GM12878 (cell line): Measurements from ENCODE around the gene NFIX. TPM values are rescaled to one million over a fixed set of nuclear protein-coding genes. Genes with fewer than 3 reads are reported as not detected.

Experiments
- ATAC-seq: fragments of 200-7000 bp; cut with Tn5 transposase; 3 replicates; pipeline ENCODE4 v1.9.1; 2020; ENCODE audit warnings: mild to moderate bottlenecking, moderate library complexity
- BruUV-seq: library from RNA; stranded (reverse); fragments of 400-500 nt; replicated peaks from 2 replicates; lab custom pipeline; 2021; lab: Mats Ljungman, UMichigan
- CTCF ChIA-PET: fragments of 300-600 bp; sonication (Branson Sonifier 250); formaldehyde crosslinking; extraction: SDS; loops from one replicate; lab custom pipeline; 2021; ENCODE audit warnings: inconsistent platforms; lab: Yijun Ruan, JAX
- POLR2A ChIA-PET: fragments of 350-600 bp; formaldehyde crosslinking; extraction: SDS; loops from one replicate; lab custom pipeline; 2021; ENCODE audit warnings: inconsistent platforms; lab: Charles Lee
- RAD21 ChIA-PET: fragments of 300-600 bp; sonication (Branson Sonifier 250); formaldehyde crosslinking; loops from one replicate; lab custom pipeline; 2023; ENCODE audit warnings: antibody characterized with exemption; ENCODE audit not compliant: unreplicated experiment; lab: Charles Lee
- SMC1A ChIA-PET: fragments of 300-600 bp; sonication (Branson Sonifier 250); formaldehyde crosslinking; loops from one replicate; lab custom pipeline; 2023; ENCODE audit not compliant: unreplicated experiment, uncharacterized antibody; lab: Charles Lee
- DNase-seq: peaks from one replicate; pipeline ENCODE4 v3.0.0-alpha.2; 2011; ENCODE audit warnings: low read depth, low spot score
- FAIRE-seq: peaks from 3 replicates; lab custom pipeline; 2011; peaks lifted over from hg19 to GRCh38; lab: Jason Lieb, UNC
- H2AFZ ChIP-seq: 2 replicates; pipeline ENCODE4 v1.6.0; 2011; ENCODE audit warnings: low read depth, low read length, control low read depth; ENCODE audit not compliant: control insufficient read depth
- H3K27ac ChIP-seq: 2 replicates; pipeline ENCODE4 v1.5.1; 2011; ENCODE audit warnings: control low read depth; ENCODE audit not compliant: control insufficient read depth, insufficient read depth
- H3K27me3 ChIP-seq, 2 experiments: replicated peaks in 1 of 2; 2 replicates each; pipeline versions ENCODE4 v1.6.0 to v1.6.1; 2011; ENCODE audit warnings: low read length in 1 of 2; ENCODE audit not compliant: control insufficient read depth in 2 of 2, insufficient read depth in 2 of 2
- H3K36me3 ChIP-seq, 2 experiments: 2 replicates each; pipeline ENCODE4 v1.5.1; 2011; ENCODE audit warnings: low read length in 1 of 2; ENCODE audit not compliant: control insufficient read depth in 2 of 2, insufficient read depth in 2 of 2
- H3K4me1 ChIP-seq: 2 replicates; pipeline ENCODE4 v1.6.1; 2011; ENCODE audit warnings: mild to moderate bottlenecking, low read length, moderate library complexity, mixed read lengths; ENCODE audit not compliant: control insufficient read depth, insufficient read depth
- H3K4me2 ChIP-seq: 2 replicates; pipeline ENCODE4 v1.6.0; 2011; ENCODE audit warnings: control low read depth; ENCODE audit not compliant: control insufficient read depth, insufficient read depth
- H3K4me3 ChIP-seq: fragments of 200-600 bp; sonication (generic); 2 replicates; pipeline ENCODE4 v1.5.1; 2016
- H3K79me2 ChIP-seq: 2 replicates; pipeline ENCODE4 v1.6.0; 2011; ENCODE audit warnings: low read length; ENCODE audit not compliant: control insufficient read depth, insufficient read depth
- H3K9ac ChIP-seq: 2 replicates; pipeline ENCODE4 v1.8.0; 2011; ENCODE audit warnings: low read length, control low read depth, mixed read lengths; ENCODE audit not compliant: control insufficient read depth, insufficient read depth
- H3K9me3 ChIP-seq: replicated peaks from 3 replicates; pipeline ENCODE4 v1.5.1; 2011; ENCODE audit warnings: mild to moderate bottlenecking, low read length; ENCODE audit not compliant: control insufficient read depth, insufficient read depth
- H4K20me1 ChIP-seq: 2 replicates; pipeline ENCODE4 v1.6.0; 2011; ENCODE audit not compliant: control insufficient read depth, insufficient read depth
- E2F8 ChIP-seq: fragments of 450-650 bp; IDR thresholded peaks from 2 replicates; pipeline ENCODE4 v1.6.1; 2018; ENCODE audit warnings: mild to moderate bottlenecking, low read depth, moderate library complexity; ENCODE audit not compliant: partially characterized antibody
- HDAC2 ChIP-seq: fragments of 200-600 bp; sonication (generic); IDR thresholded peaks from 2 replicates; pipeline ENCODE4 v1.6.1; 2017
- KAT2A ChIP-seq: conservative IDR thresholded peaks from 2 replicates; pipeline ENCODE4 v1.6.1; 2011; ENCODE audit warnings: low read depth, low read length; ENCODE audit not compliant: control insufficient read depth
- KDM1A ChIP-seq: fragments of 200-600 bp; sonication (generic); IDR thresholded peaks from 2 replicates; pipeline ENCODE4 v1.6.1; 2016; ENCODE audit warnings: borderline replicate concordance
- MXI1 ChIP-seq: fragments of 150-350 bp; IDR thresholded peaks from 2 replicates; pipeline ENCODE4 v1.6.1; 2011; ENCODE audit warnings: low read depth, mild to moderate bottlenecking, inconsistent platforms, low read length, improper control_type of control experiment
- NFIC ChIP-seq: IDR thresholded peaks from 2 replicates; pipeline ENCODE4 v1.6.1; 2012; ENCODE audit warnings: low read depth, mild to moderate bottlenecking, inconsistent platforms, low read length, moderate library complexity
- NFXL1 ChIP-seq: fragments of 450-650 bp; IDR thresholded peaks from 2 replicates; pipeline ENCODE4 v1.6.1; 2017; ENCODE audit warnings: antibody characterized with exemption, mild to moderate bottlenecking, borderline replicate concordance
- ZNF207 ChIP-seq: fragments of 450-650 bp; IDR thresholded peaks from 2 replicates; pipeline ENCODE4 v1.6.1; 2014; ENCODE audit warnings: antibody characterized with exemption, mild to moderate bottlenecking, borderline replicate concordance
- ZNF592 ChIP-seq: fragments of 450-650 bp; IDR thresholded peaks from 2 replicates; pipeline ENCODE4 v1.6.1; 2017; ENCODE audit warnings: mild to moderate bottlenecking, moderate library complexity
- ZNF687 ChIP-seq: fragments of 450-650 bp; IDR thresholded peaks from 2 replicates; pipeline ENCODE4 v1.6.1; 2017; ENCODE audit warnings: mild to moderate bottlenecking, moderate library complexity
- ZZZ3 ChIP-seq: IDR thresholded peaks from 2 replicates; pipeline ENCODE4 v1.6.1; 2011; ENCODE audit warnings: low read depth; ENCODE audit not compliant: control insufficient read depth, insufficient read length
- WGBS: methylation state at CpG from one replicate; pipeline ENCODE4 v1.1.6; 2016; ENCODE audit warnings: low lambda C conversion rate; ENCODE audit not compliant: insufficient replicate concordance, insufficient coverage; ENCODE audit errors: missing lambda C conversion rate; 5-methylcytosine and 5-hydroxymethylcytosine counted together
- in situ Hi-C: fragments of 300-500 bp; cut with MboI; formaldehyde crosslinking; loops from 9 replicates; pipeline ENCODE4 v1.14.3; 2018; ENCODE audit warnings: mixed read lengths
- intact Hi-C: fragments of 100-400 bp; cut with micrococcal nuclease; formaldehyde crosslinking; loops from one replicate; pipeline ENCODE4 v1.14.2; 2022; ENCODE audit not compliant: unreplicated experiment
- polyA plus RNA-seq, 11 experiments: library from polyadenylated mRNA; depleted of rRNA in 4 of 11; unstranded in 6 of 11; stranded (reverse) in 5 of 11; fragments of >200 nt; fragmentation: Nextera tagmentation in 4 of 11; fragmentation: Illumina TruSeq in 1 of 11; extraction: Ambion mirVana in 4 of 11; extraction: Trizol in 1 of 11; gene quantifications; 1 replicate in 1 of 11; 2 replicates in 10 of 11; pipeline versions ENCODE4 v1.2.1 to v1.2.3, GENCODE V29; 2011 to 2016; ENCODE audit warnings: inconsistent platforms in 2 of 11, missing spikeins in 2 of 11, low read depth in 1 of 11
- total RNA-seq, 4 experiments: library from RNA; depleted of rRNA in 3 of 4; stranded (reverse); fragments of >200 nt in 3 of 4; fragmentation: Illumina TruSeq in 1 of 4; extraction: Trizol in 1 of 4; gene quantifications; 2 replicates each; pipeline versions ENCODE4 v1.2.1 to v1.2.3, GENCODE V29; 2013 to 2021
- TF ChIP-seq, protein P1 (sequence below): fragments of 450-650 bp; IDR thresholded peaks from 2 replicates; pipeline ENCODE4 v1.6.1; 2014; ENCODE audit warnings: mild to moderate bottlenecking

The NFIX gene
- total and polyA plus RNA-seq, 10 of the 15 experiments (the other 5 are each of a cell fraction or from before 2014, with no cell fraction given), result 0.02 to 2.2 (median 0.28) TPM

DNA sequence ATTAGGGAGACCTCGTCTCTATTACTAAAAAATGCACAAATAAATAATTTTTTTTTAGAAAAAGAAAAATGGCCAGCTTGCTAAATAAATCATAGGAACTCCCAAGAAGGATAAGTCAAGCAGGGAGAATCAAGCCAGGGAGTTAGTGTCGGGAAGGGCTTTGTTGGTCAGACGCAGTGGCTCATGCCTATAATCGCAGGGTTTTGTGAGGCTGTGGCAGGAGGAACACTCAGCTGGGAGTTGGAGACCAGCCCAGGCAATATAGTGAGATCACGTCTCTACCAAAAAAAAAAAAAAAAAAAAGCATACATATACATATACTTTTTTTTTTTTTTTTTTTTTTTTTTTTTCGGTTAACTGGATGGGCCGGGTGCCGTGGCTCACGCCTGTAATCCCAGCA, 131.8 kb downstream of the NFIX start:
- Histone ChIP-seq H3K36me3 (peaks cover 0 to 5% of the 10 kb centered on the region in 2 experiments), H3K4me1 (no peaks in the 10 kb centered on the region; the same call in 1 of the 2 replicates), H2AFZ (no peak overlapping the region), H3K9ac (no peak overlapping the region), H3K79me2 (peaks cover 31% of the 10 kb centered on the region), H4K20me1 (peaks cover 9% of the 10 kb centered on the region), H3K4me2 (no peak overlapping the region), H3K9me3 (no peaks in the 10 kb centered on the region), H3K4me3 (no peak overlapping the region), H3K27me3 (no peaks in the 10 kb centered on the region), H3K27ac (no peak overlapping the region)
- SMC1A ChIA-PET, result interaction anchor here (0.7 kb wide), 1 partner anchor 136 kb away, joined by 3 read pairs; no protein-coding TSS in a partner anchor
- no peak for FAIRE-seq
- POLR2A ChIA-PET, result no interaction called here
- CTCF ChIA-PET, result no interaction called here
- no peak for DNase-seq
- no peak for ATAC-seq
- no TSS peak for BruUV-seq
- 89% methylated on average over 8 of the region's 9 CpGs for WGBS
- in situ Hi-C loops, result no loop called here
- intact Hi-C loops, result no loop called here
- RAD21 ChIA-PET, result no interaction called here
- TF ChIP-seq NFIC, result no peak
- TF ChIP-seq ZNF592, result no peak
- no peak for TF ChIP-seq MXI1
- TF ChIP-seq ZNF687, result no peak
- no peak for TF ChIP-seq E2F8
- TF ChIP-seq, protein P1, sequence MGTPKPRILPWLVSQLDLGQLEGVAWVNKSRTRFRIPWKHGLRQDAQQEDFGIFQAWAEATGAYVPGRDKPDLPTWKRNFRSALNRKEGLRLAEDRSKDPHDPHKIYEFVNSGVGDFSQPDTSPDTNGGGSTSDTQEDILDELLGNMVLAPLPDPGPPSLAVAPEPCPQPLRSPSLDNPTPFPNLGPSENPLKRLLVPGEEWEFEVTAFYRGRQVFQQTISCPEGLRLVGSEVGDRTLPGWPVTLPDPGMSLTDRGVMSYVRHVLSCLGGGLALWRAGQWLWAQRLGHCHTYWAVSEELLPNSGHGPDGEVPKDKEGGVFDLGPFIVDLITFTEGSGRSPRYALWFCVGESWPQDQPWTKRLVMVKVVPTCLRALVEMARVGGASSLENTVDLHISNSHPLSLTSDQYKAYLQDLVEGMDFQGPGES, result no peak
- TF ChIP-seq NFXL1, result no peak
- no peak for TF ChIP-seq ZZZ3
- no peak for TF ChIP-seq KDM1A
- TF ChIP-seq ZNF207, result no peak
- TF ChIP-seq HDAC2, result no peak
- no peak for TF ChIP-seq KAT2A
